Mucosa of descending colon (tissue), 3 donors: Measurements from ENCODE around the gene MRGPRD. TPM values are rescaled to one million over a fixed set of nuclear protein-coding genes. Genes with fewer than 3 reads are reported as not detected.
"Not testable (repeated sequence)": the region's sequence is repeated elsewhere in the genome, so short reads cannot be mapped to it uniquely, and the experiment has no call there.

Source experiments
- ATAC-seq: fragments of 200-7000 bp; cut with Tn5 transposase; one replicate; pipeline ENCODE4 v1.9.1; 2020; ENCODE audit warnings: mild to moderate bottlenecking, moderate library complexity
- DNase-seq, 3 donors: peaks; one replicate each; pipeline ENCODE4 v3.0.0-alpha.2; 2020
- H3K36me3 ChIP-seq: fragments of 200-600 bp; one replicate; pipeline ENCODE4 v1.8.0; 2021; ENCODE audit warnings: low read depth, mild to moderate bottlenecking
- H3K4me1 ChIP-seq: fragments of 200-600 bp; one replicate; pipeline ENCODE4 v1.8.0; 2021; ENCODE audit warnings: low read depth, mild to moderate bottlenecking
- H3K4me3 ChIP-seq: fragments of 200-600 bp; one replicate; pipeline ENCODE4 v1.8.0; 2021; ENCODE audit warnings: mild to moderate bottlenecking
- H3K9me3 ChIP-seq: fragments of 200-600 bp; one replicate; pipeline ENCODE4 v1.8.0; 2021; ENCODE audit warnings: mild to moderate bottlenecking
- CTCF ChIP-seq: fragments of 200-600 bp; IDR thresholded peaks from one replicate; pipeline ENCODE4 v1.8.0; 2022; ENCODE audit warnings: antibody characterized with exemption, mild to moderate bottlenecking
- intact Hi-C, 2 donors: fragments of 100-400 bp; cut with DNase I in 1 of 2; cut with micrococcal nuclease in 1 of 2; formaldehyde crosslinking; loops; one replicate each; pipeline versions ENCODE4 v1.11.0 to v1.11.1; 2022; cut with DNase I, micrococcal nuclease
- total RNA-seq, 3 donors: library from RNA; stranded (reverse); fragmentation: NEBNext Ultra II Directional in 2 of 3; extraction: Animal tissue kit (Norgen Biotek cat#: 25700) in 2 of 3; gene quantifications; one replicate each; pipeline versions ENCODE4 v1.2.1 to v1.2.4, GENCODE V29; 2021 to 2023
- donor health status: DM: no; HTN: no; CAD: no; lungs with moderate emphysema.
- donor health status: DM: no; HTN: no; CAD: no.
- donor health status: DM: no; HTN: yes; CAD: no.

The MRGPRD gene
- total RNA-seq, 3 donors from 2014 or later = 0.41 TPM; not detected in 2

GRCh38 chr11:69002110-69002569 is 21.4 kb upstream of the MRGPRD start:
- intact Hi-C loops = no loop called here
- no peak for TF ChIP-seq CTCF
- H3K36me3 ChIP-seq = no peaks in the 10 kb centered on the region
- no peaks in the 10 kb centered on the region for H3K9me3 ChIP-seq
- peaks cover 3% of the 10 kb centered on the region for H3K4me1 ChIP-seq
- DNase-seq = no peak
- no peak overlapping the region for H3K4me3 ChIP-seq
- ATAC-seq = no peak

GRCh38 chr11:69001243-69002081 is 20.7 kb upstream of the MRGPRD start:
- peak in 1 of 3 donors; percentile 19 for DNase-seq
- no peak overlapping the region for H3K4me3 ChIP-seq
- no peak for ATAC-seq
- TF ChIP-seq CTCF = no peak
- no peaks in the 10 kb centered on the region for H3K9me3 ChIP-seq
- H3K36me3 ChIP-seq = no peaks in the 10 kb centered on the region
- H3K4me1 ChIP-seq = peaks cover 3% of the 10 kb centered on the region
- intact Hi-C loops = no loop called here

GRCh38 chr11:69000831-69001242 is 20.1 kb upstream of the MRGPRD start:
- H3K4me3 ChIP-seq = no peak overlapping the region
- peak in 1 of 3 donors; percentile 28 for DNase-seq
- peaks cover 3% of the 10 kb centered on the region for H3K4me1 ChIP-seq
- H3K36me3 ChIP-seq = no peaks in the 10 kb centered on the region
- TF ChIP-seq CTCF = no peak
- intact Hi-C loops = no loop called here
- ATAC-seq = peak; percentile 43
- H3K9me3 ChIP-seq = no peaks in the 10 kb centered on the region

- H3K9me3 ChIP-seq = no peaks in the 10 kb centered on the region
- no peak for TF ChIP-seq CTCF
- no peak overlapping the region for H3K4me3 ChIP-seq
- no peaks in the 10 kb centered on the region for H3K36me3 ChIP-seq
- DNase-seq (peak in 1 of 3 donors; percentile 9), ATAC-seq (no peak)
- intact Hi-C loops = no loop called here
- H3K4me1 ChIP-seq = peaks cover 3% of the 10 kb centered on the region
Observed at GRCh38 chr11:69000391-69000790, 19.6 kb upstream of the MRGPRD start.

GRCh38 chr11:68999748-69000355 is 19.1 kb upstream of the MRGPRD start:
- H3K9me3 ChIP-seq, H3K4me3 ChIP-seq, H3K36me3 ChIP-seq, H3K4me1 ChIP-seq, ATAC-seq, intact Hi-C loops: not testable (repeated sequence)
- peak in 1 of 3 donors; percentile 9 for DNase-seq

GRCh38 chr11:68999093-68999747 is 18.4 kb upstream of the MRGPRD start:
- no peak for TF ChIP-seq CTCF
- H3K4me3 ChIP-seq = no peak overlapping the region
- ATAC-seq = no peak
- no peaks in the 10 kb centered on the region for H3K36me3 ChIP-seq
- H3K4me1 ChIP-seq = peaks cover 3% of the 10 kb centered on the region
- intact Hi-C loops = no loop called here
- DNase-seq = no peak
- no peaks in the 10 kb centered on the region for H3K9me3 ChIP-seq
